Keratinocyte (primary cell): Measurements from ENCODE around the gene GLE1. TPM values are rescaled to one million over a fixed set of nuclear protein-coding genes. Genes with fewer than 3 reads are reported as not detected.
"Not testable (repeated sequence)": the region's sequence is repeated elsewhere in the genome, so short reads cannot be mapped to it uniquely, and the experiment has no call there.

Experiments
- DNase-seq: peaks from one replicate; pipeline ENCODE4 v3.0.0-alpha.2; 2011; ENCODE audit warnings: low read depth, missing footprints, low spot score
- FAIRE-seq: peaks from 2 replicates; lab custom pipeline; 2011; peaks lifted over from hg19 to GRCh38; lab: Jason Lieb, UNC
- H2AFZ ChIP-seq: 2 replicates; pipeline ENCODE4 v1.6.0; 2012; ENCODE audit warnings: low read length, control low read depth, inconsistent platforms; ENCODE audit not compliant: control insufficient read depth
- H3K27ac ChIP-seq: 2 replicates; pipeline ENCODE4 v1.5.1; 2011; ENCODE audit warnings: low read length; ENCODE audit not compliant: control insufficient read depth, insufficient read depth
- H3K27me3 ChIP-seq: 3 replicates; pipeline ENCODE4 v1.6.0; 2011; ENCODE audit warnings: low read length; ENCODE audit not compliant: control insufficient read depth, insufficient read depth; ENCODE audit errors: extremely low read depth
- H3K36me3 ChIP-seq, 2 experiments: 2 replicates in 1 of 2; 3 replicates in 1 of 2; pipeline ENCODE4 v1.5.1; 2011; ENCODE audit warnings: low read length in 2 of 2, mild to moderate bottlenecking in 1 of 2; ENCODE audit not compliant: control insufficient read depth in 2 of 2, insufficient read depth in 2 of 2; ENCODE audit errors: extremely low read depth in 1 of 2
- H3K4me1 ChIP-seq: 3 replicates; pipeline ENCODE4 v1.5.1; 2011; ENCODE audit warnings: low read length; ENCODE audit not compliant: control insufficient read depth, insufficient read depth; ENCODE audit errors: extremely low read depth
- H3K4me2 ChIP-seq: 3 replicates; pipeline ENCODE4 v1.6.0; 2011; ENCODE audit warnings: low read depth, low read length; ENCODE audit not compliant: control insufficient read depth, insufficient read depth; ENCODE audit errors: extremely low read depth
- H3K4me3 ChIP-seq, 3 experiments: fragments of 200-600 bp in 1 of 3; sonication (generic) in 1 of 3; 2 replicates in 2 of 3; 3 replicates in 1 of 3; pipeline ENCODE4 v1.5.1; 2011 to 2016; ENCODE audit warnings: low read length in 3 of 3, mild to moderate bottlenecking in 3 of 3, control low read depth in 2 of 3, inconsistent platforms in 1 of 3, low read depth in 1 of 3, mixed read lengths in 1 of 3, mixed run types in 1 of 3, moderate library complexity in 1 of 3; ENCODE audit not compliant: control insufficient read depth in 2 of 3, insufficient read depth in 2 of 3; ENCODE audit errors: extremely low read depth in 1 of 3
- H3K79me2 ChIP-seq: 2 replicates; pipeline ENCODE4 v1.6.0; 2012; ENCODE audit warnings: low read length; ENCODE audit not compliant: control insufficient read depth, insufficient read depth
- H3K9ac ChIP-seq: 3 replicates; pipeline ENCODE4 v1.6.0; 2011; ENCODE audit warnings: low read length; ENCODE audit not compliant: control insufficient read depth, insufficient read depth; ENCODE audit errors: extremely low read depth
- H3K9me1 ChIP-seq: 3 replicates; pipeline ENCODE4 v1.6.0; 2011; ENCODE audit warnings: low read length; ENCODE audit not compliant: control insufficient read depth, insufficient read depth; ENCODE audit errors: extremely low read depth
- H3K9me3 ChIP-seq: 2 replicates; pipeline ENCODE4 v1.5.1; 2012; ENCODE audit warnings: low read depth, low read length; ENCODE audit not compliant: control insufficient read depth
- H4K20me1 ChIP-seq: 3 replicates; pipeline ENCODE4 v1.6.0; 2011; ENCODE audit warnings: low read length; ENCODE audit not compliant: control insufficient read depth, insufficient read depth; ENCODE audit errors: extremely low read depth
- CTCF ChIP-seq, 3 experiments: IDR thresholded peaks in 1 of 3; conservative IDR thresholded peaks in 1 of 3; optimal IDR thresholded peaks in 1 of 3; 2 replicates in 2 of 3; 3 replicates in 1 of 3; pipeline versions ENCODE3 to v1.5.1; 2011; ENCODE audit warnings: low read length in 3 of 3, mild to moderate bottlenecking in 3 of 3, moderate library complexity in 2 of 3, control low read depth in 1 of 3, inconsistent platforms in 1 of 3; ENCODE audit not compliant: insufficient read depth in 2 of 3; ENCODE audit errors: extremely low read depth in 1 of 3
- EZH2 ChIP-seq: IDR thresholded peaks from one replicate; pipeline ENCODE4 v1.6.1; 2012; ENCODE audit warnings: inconsistent platforms, mild to moderate bottlenecking, low read length, moderate library complexity
- dilution Hi-C: fragments of 300-500 bp; cut with MboI; formaldehyde crosslinking; loops from one replicate; pipeline ENCODE4 v1.7.0; 2020; ENCODE audit warnings: low sequenced_read_pairs; ENCODE audit not compliant: extremely low pct_ligation_motif_present
- polyA plus RNA-seq, 5 experiments: library from polyadenylated mRNA; depleted of rRNA in 3 of 5; stranded (reverse) in 3 of 5; stranded (forward) in 1 of 5; unstranded in 1 of 5; fragments of >200 nt; gene quantifications; 1 replicate in 1 of 5; 2 replicates in 3 of 5; 3 replicates in 1 of 5; pipeline versions ENCODE4 v1.2.1 to v1.2.3, GENCODE V29; 2011 to 2012; ENCODE audit warnings: missing spikeins in 2 of 5, low read depth in 1 of 5, low replicate concordance in 1 of 5

Gene GLE1
- polyA plus RNA-seq, 1 donor (not counting 4 experiments of a cell fraction or from before 2014, with no cell fraction given) = 28.3 TPM

- dilution Hi-C loops = no loop called here
- H4K20me1 ChIP-seq = no peaks in the 10 kb centered on the region
- no peaks in the 10 kb centered on the region for H3K9me3 ChIP-seq
- H3K9ac ChIP-seq = no peak overlapping the region
- no peak for TF ChIP-seq CTCF (optimal IDR thresholded peaks at IDR 0.05 in 1 of 3, IDR thresholded peaks at IDR 0.05 in 1 of 3, conservative IDR thresholded peaks at IDR 0.05 in 1 of 3; ENCODE audit: extremely low read depth in 1 of 3, insufficient read depth in 2 of 3, low read length in 3 of 3)
- TF ChIP-seq EZH2 = no peak
- H2AFZ ChIP-seq = no peak overlapping the region
- FAIRE-seq = no peak
- no peak for DNase-seq
- H3K27ac ChIP-seq = no peak overlapping the region
- no peaks in the 10 kb centered on the region for H3K27me3 ChIP-seq
- peaks cover 18 to 52% of the 10 kb centered on the region in 2 experiments for H3K36me3 ChIP-seq
- H3K4me1 ChIP-seq = peaks cover 28% of the 10 kb centered on the region
- H3K4me3 ChIP-seq = no peak overlapping the region
- H3K4me2 ChIP-seq = no peak overlapping the region
- H3K9me1 ChIP-seq = no peaks in the 10 kb centered on the region
- no peaks in the 10 kb centered on the region for H3K79me2 ChIP-seq
Measured at GRCh38 chr9:128498911-128499310, 5.6 kb upstream of the GLE1 start.

- Histone ChIP-seq H3K79me2 (peaks cover 4% of the 10 kb centered on the region), H3K9me1 (no peaks in the 10 kb centered on the region), H3K4me3 (no peak overlapping the region), H3K9ac (no peak overlapping the region), H3K27ac (no peak overlapping the region), H2AFZ (no peak overlapping the region), H3K4me1 (peaks cover 22% of the 10 kb centered on the region), H3K9me3 (no peaks in the 10 kb centered on the region), H3K36me3 (peaks cover 18 to 42% of the 10 kb centered on the region in 2 experiments), H3K27me3 (no peaks in the 10 kb centered on the region), H4K20me1 (no peaks in the 10 kb centered on the region), H3K4me2 (no peak overlapping the region)
- FAIRE-seq = no peak
- dilution Hi-C loops = no loop called here
- TF ChIP-seq EZH2 (no peak), CTCF (optimal IDR thresholded peaks at IDR 0.05 in 1 of 3, IDR thresholded peaks at IDR 0.05 in 1 of 3, conservative IDR thresholded peaks at IDR 0.05 in 1 of 3; ENCODE audit: extremely low read depth in 1 of 3, insufficient read depth in 2 of 3, low read length in 3 of 3) (no peak)
- DNase-seq = no peak
Measured at GRCh38 chr9:128499920-128500319, 4.6 kb upstream of the GLE1 start.

- FAIRE-seq, DNase-seq, dilution Hi-C loops, H3K9me1 ChIP-seq, H3K27me3 ChIP-seq, H3K9me3 ChIP-seq, H4K20me1 ChIP-seq: not testable (repeated sequence)
- Histone ChIP-seq H3K36me3 (peaks cover 8 to 24% of the 10 kb centered on the region in 2 experiments), H3K27ac (peak overlapping the region; percentile 40), H3K4me1 (peaks cover 17% of the 10 kb centered on the region), H3K9ac (peak overlapping the region; percentile 97), H3K4me2 (peak overlapping the region; percentile 98), H3K4me3 (peak overlapping the region in 2 of 3 experiments; percentile 98 to 99), H2AFZ (peak overlapping the region; percentile 66), H3K79me2 (peaks cover 28% of the 10 kb centered on the region)
Measured at GRCh38 chr9:128503415-128503825, 1.1 kb upstream of the GLE1 start.
